ENCODE data around the gene MXRA7. TPM values are rescaled to one million over a fixed set of nuclear protein-coding genes. Genes with fewer than 3 reads are reported as not detected.
"Not testable (repeated sequence)": the region's sequence is repeated elsewhere in the genome, so short reads cannot be mapped to it uniquely, and the experiment has no call there.

MXRA7 gene
- total RNA-seq, 1 donor from 2014 or later: 200 TPM

DNA sequence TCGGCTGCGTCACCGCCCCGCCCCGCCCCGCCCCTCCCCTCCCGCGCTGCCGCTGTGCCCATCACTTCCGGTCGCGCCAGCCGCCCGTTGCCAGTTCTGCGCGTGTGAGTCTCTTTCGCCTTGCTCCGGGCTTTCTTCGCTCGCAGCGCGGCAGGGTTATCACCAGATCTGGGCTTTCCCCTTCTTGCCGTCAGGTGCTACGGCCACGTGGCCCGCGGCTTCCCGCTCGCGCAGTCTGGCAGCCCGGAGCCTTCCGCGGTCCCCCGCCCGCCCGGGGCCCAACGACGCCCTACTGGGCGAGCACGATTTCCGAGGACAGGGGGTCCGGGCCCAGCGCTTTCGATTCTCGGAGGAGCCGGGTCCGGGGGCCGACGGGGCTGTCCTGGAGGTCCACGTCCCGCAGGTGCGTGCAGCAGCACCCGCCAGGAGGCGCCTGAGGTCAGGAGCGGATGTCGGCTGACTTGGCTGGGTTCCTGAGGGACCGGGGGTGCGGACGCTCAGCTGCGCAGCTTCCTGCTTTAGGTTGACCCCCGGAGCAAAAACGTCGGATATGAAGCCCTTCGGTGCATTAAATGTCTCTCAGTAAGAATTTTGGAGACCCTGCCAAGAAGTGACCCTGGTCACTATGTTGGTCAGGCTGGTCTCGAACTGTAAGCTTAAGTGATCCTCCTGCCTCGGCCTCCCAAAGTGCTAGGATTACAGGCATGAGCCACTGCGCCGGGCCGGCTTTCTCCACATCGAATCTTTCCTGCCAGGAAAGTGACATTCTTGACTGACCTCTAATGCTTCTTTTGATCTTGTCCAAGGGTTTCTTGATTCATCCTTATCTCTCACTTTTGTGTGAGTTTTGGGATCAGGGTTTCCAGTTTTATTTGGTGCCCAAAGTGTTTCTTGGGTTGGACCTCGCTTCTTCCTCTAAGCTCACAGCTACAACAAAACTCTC lies 16.3 kb upstream of the MXRA7 start, which contains the start of gene METTL23:
TSS of gene METTL23 (plus strand) at position 64 of the 943 bp plus-strand sequence. CDS start 2,872 bp downstream, outside the sequence.
- H3K36me3 Mint-ChIP-seq (ENCODE audit: low read depth): peaks cover 8% of the 10 kb centered on the region
- H3K27me3 Mint-ChIP-seq (ENCODE audit: low read depth): no peaks in the 10 kb centered on the region
- peaks cover 43% of the 10 kb centered on the region for H3K4me1 Mint-ChIP-seq (ENCODE audit: low read depth)
- TF ChIP-seq, protein P1, sequence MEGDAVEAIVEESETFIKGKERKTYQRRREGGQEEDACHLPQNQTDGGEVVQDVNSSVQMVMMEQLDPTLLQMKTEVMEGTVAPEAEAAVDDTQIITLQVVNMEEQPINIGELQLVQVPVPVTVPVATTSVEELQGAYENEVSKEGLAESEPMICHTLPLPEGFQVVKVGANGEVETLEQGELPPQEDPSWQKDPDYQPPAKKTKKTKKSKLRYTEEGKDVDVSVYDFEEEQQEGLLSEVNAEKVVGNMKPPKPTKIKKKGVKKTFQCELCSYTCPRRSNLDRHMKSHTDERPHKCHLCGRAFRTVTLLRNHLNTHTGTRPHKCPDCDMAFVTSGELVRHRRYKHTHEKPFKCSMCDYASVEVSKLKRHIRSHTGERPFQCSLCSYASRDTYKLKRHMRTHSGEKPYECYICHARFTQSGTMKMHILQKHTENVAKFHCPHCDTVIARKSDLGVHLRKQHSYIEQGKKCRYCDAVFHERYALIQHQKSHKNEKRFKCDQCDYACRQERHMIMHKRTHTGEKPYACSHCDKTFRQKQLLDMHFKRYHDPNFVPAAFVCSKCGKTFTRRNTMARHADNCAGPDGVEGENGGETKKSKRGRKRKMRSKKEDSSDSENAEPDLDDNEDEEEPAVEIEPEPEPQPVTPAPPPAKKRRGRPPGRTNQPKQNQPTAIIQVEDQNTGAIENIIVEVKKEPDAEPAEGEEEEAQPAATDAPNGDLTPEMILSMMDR (IDR thresholded peaks at IDR 0.05): peak; percentile 87
- H3K9me3 Mint-ChIP-seq (ENCODE audit: low read depth): no peaks in the 10 kb centered on the region
- peak within 1 kb of the TSS; percentile 91 for H3K4me3 Mint-ChIP-seq (ENCODE audit: unreplicated experiment)
- H3K27ac Mint-ChIP-seq (ENCODE audit: unreplicated experiment): peak within 1 kb of the TSS; percentile 99
- DNase-seq (ENCODE audit: low spot score): no peak

DNA sequence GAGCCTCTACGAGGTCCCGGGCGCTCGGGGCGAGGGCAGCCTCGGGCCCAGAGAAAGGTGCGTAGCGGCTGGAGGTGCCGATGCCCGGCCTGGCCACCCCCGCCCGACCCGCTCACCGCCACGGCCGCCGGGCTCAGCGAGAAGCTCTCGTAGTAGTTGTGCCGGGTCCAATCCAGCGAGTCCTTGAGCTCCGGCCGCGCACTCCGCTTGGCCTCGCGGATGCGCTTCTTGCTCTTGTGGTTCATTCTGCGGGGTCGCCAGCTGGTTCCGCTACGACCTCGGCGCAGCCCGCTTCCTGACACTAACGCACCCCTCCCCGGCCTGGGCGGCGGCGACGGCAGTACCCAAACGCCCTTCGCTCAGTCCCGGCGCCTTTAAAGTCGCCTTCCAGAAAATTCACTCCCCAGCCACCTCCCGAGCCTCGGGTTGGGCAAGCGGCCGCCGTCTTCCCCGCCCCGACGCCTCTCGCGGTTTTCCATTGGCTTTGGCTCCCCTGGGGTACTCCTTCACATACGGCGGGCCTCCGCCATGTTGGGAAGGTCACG lies 15.5 kb upstream of the MXRA7 start, which contains the start of gene JMJD6:
TSS of gene JMJD6 (minus strand) at position 376 of the 545 bp plus-strand sequence. CDS start at position 245, 131 bp downstream.
- Mint-ChIP-seq H3K27ac (ENCODE audit: unreplicated experiment) (peak within 1 kb of the TSS; percentile 99), H3K4me1 (ENCODE audit: low read depth) (peaks cover 51% of the 10 kb centered on the region), H3K36me3 (ENCODE audit: low read depth) (peaks cover 16% of the 10 kb centered on the region), H3K4me3 (ENCODE audit: unreplicated experiment) (peak within 1 kb of the TSS; percentile 91), H3K27me3 (ENCODE audit: low read depth) (no peaks in the 10 kb centered on the region), H3K9me3 (ENCODE audit: low read depth) (no peaks in the 10 kb centered on the region)
- TF ChIP-seq, protein P1 (IDR thresholded peaks at IDR 0.05): no peak
- peak; percentile 97 for DNase-seq (ENCODE audit: low spot score)

DNA sequence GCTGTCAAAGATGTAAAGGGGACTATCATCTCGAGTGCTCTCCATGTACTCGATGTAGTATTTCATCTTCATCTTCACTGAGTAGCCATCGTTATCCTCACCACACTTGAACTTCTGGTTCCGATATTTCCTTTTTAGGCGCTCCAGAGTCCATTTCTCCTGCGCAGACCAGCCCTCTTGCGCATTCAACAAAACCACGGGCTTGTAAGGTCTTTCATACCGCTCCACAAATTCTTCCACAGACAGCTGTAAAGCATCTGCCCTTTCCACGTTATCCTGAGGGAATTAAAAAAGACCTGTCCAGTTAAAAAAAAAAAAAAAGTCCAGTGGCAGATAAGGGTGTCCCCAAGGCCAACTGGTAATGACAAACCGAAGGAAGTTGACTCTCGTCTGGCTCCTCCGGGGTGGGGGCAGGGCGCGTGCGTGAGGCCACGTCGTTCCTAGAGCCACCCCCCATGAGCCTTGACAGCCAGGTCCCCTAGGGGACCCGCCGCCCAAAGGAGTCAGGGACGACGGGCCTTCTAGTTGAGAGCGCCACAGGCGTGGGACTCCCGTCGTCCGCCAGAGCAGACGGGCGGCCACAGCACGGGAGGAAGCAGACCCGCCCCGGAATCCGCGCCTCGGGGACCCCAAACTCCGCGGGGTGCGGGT lies 14.9 kb upstream of the MXRA7 start:
- DNase-seq (ENCODE audit: low spot score): no peak
- no peaks in the 10 kb centered on the region for H3K9me3 Mint-ChIP-seq (ENCODE audit: low read depth)
- H3K36me3 Mint-ChIP-seq (ENCODE audit: low read depth): peaks cover 20% of the 10 kb centered on the region
- H3K27me3 Mint-ChIP-seq (ENCODE audit: low read depth): no peaks in the 10 kb centered on the region
- H3K4me1 Mint-ChIP-seq (ENCODE audit: low read depth): peaks cover 52% of the 10 kb centered on the region
- TF ChIP-seq, protein P1 (IDR thresholded peaks at IDR 0.05): no peak
- peak overlapping the region; percentile 99 for H3K27ac Mint-ChIP-seq (ENCODE audit: unreplicated experiment)
- H3K4me3 Mint-ChIP-seq (ENCODE audit: unreplicated experiment): peak overlapping the region; percentile 91

DNA sequence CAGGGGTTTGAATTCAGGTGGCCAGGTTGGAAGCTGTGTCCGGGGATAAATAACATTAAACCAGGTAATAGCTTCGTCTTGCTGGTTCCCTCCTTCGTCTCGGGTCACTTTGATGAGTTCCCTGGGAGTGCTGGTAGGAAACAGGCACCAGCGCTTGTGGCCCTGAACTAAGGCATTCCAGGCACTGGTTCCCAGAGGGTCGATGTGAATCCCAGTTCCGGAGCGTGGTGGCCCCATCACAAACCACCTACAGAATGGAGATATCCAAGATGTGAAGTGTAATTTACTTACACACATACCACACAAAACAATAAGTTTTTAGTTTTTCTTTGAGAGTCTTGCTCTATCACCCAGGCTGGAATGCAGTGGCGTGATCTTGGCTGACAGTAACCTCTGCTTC lies 13.0 kb upstream of the MXRA7 start:
- Mint-ChIP-seq H3K27ac (ENCODE audit: unreplicated experiment) (no peak overlapping the region), H3K27me3 (ENCODE audit: low read depth) (no peaks in the 10 kb centered on the region), H3K4me3 (ENCODE audit: unreplicated experiment) (peak overlapping the region; percentile 6), H3K36me3 (ENCODE audit: low read depth) (peaks cover 34% of the 10 kb centered on the region), H3K9me3 (ENCODE audit: low read depth) (no peaks in the 10 kb centered on the region), H3K4me1 (ENCODE audit: low read depth) (peaks cover 44% of the 10 kb centered on the region)
- TF ChIP-seq, protein P1 (IDR thresholded peaks at IDR 0.05): no peak
- no peak for DNase-seq (ENCODE audit: low spot score)

DNA sequence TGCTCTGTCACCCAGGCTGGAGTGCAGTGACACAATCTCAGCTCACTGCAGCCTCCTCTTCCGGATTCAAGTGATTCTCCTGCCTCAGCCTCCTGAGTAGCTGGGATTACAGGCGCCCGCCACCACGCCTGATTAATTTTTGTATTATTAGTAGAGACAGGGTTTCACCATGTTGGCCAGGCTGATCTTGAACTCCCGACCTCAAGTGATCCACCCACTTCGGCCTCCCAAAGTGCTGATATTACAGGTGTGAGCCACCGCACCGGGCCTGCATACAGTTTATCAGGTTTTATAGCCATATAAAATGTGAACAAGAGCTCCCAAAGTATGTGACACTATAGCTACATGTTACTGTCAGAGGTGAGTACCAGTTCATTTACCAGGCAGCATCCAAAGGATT lies 12.2 kb upstream of the MXRA7 start:
- Mint-ChIP-seq H3K4me1 (ENCODE audit: low read depth) (peaks cover 36% of the 10 kb centered on the region), H3K36me3 (ENCODE audit: low read depth) (peaks cover 41% of the 10 kb centered on the region)
- not testable (repeated sequence) for H3K9me3 Mint-ChIP-seq (ENCODE audit: low read depth); H3K27ac Mint-ChIP-seq (ENCODE audit: unreplicated experiment); DNase-seq (ENCODE audit: low spot score); H3K27me3 Mint-ChIP-seq (ENCODE audit: low read depth); H3K4me3 Mint-ChIP-seq (ENCODE audit: unreplicated experiment)

Measured in chondrocyte (in vitro differentiated cells).